ENCODE measurements around the gene ZBTB45. TPM values are rescaled to one million over a fixed set of nuclear protein-coding genes. Genes with fewer than 3 reads are reported as not detected.

The ZBTB45 gene
- total and polyA plus RNA-seq, 9 of the 15 experiments (the other 6 are each of a cell fraction or from before 2014, with no cell fraction given), result 0.08 to 16.1 (median 1.8) TPM

- no peak for TF ChIP-seq ZNF277 (CRISPR knock-in tag; IDR thresholded peaks at IDR 0.05; ENCODE audit: borderline replicate concordance)
- peak; percentile 96 for TF ChIP-seq TAF9B (IDR thresholded peaks at IDR 0.05; ENCODE audit: partially characterized antibody)
- no peak for TF ChIP-seq SNRNP70 (optimal IDR thresholded peaks at IDR 0.05; ENCODE audit: low read depth, low read length)
- peak; percentile 93 for TF ChIP-seq CXXC5 (CRISPR knock-in tag; IDR thresholded peaks at IDR 0.05)
- peak in 1 of 2 experiments; percentile 98; a peak in 2 of 4 replicates for TF ChIP-seq BCLAF1 (IDR thresholded peaks at IDR 0.05; ENCODE audit: borderline replicate concordance in 1 of 2, control insufficient read depth in 1 of 2, low read depth in 2 of 2, low read length in 1 of 2)
- TF ChIP-seq ATF2 (CRISPR knock-in tag; IDR thresholded peaks at IDR 0.05), result no peak
- TF ChIP-seq TRIM24 (IDR thresholded peaks at IDR 0.05), result peak; percentile 36 to 100; a peak in 3 of 4 replicates
- no peak for TF ChIP-seq BRF1 (IDR thresholded peaks at IDR 0.05; ENCODE audit: borderline replicate concordance, extremely low read depth, insufficient read length)
- TF ChIP-seq TSC22D4 (tag; IDR thresholded peaks at IDR 0.05), result no peak
- no peak; the same call in 1 of the 2 replicates for TF ChIP-seq KLF16 (IDR thresholded peaks at IDR 0.05)
- TF ChIP-seq ZNF583 (CRISPR knock-in tag; IDR thresholded peaks at IDR 0.05), result peak; percentile 79; the same call in 1 of the 2 replicates
- no peak for TF ChIP-seq NR1H2 (CRISPR knock-in tag; IDR thresholded peaks at IDR 0.05)
- peak; percentile 99 for TF ChIP-seq NCOA1 (IDR thresholded peaks at IDR 0.05; ENCODE audit: low read depth)
- peak; percentile 76; the same call in 1 of the 2 replicates for TF ChIP-seq PHF21A (IDR thresholded peaks at IDR 0.05; ENCODE audit: borderline replicate concordance, low read depth)
- no peak for TF ChIP-seq HOXB6 (CRISPR knock-in tag; IDR thresholded peaks at IDR 0.05; ENCODE audit: borderline replicate concordance)
- TF ChIP-seq ZNF79 (CRISPR knock-in tag; IDR thresholded peaks at IDR 0.05; ENCODE audit: low read depth), result no peak
- 0 out of 2 replicates have a peak, but pooled peaks have one; percentile 31 for TF ChIP-seq ZNF282 (CRISPR knock-in tag; IDR thresholded peaks at IDR 0.05)
- TF ChIP-seq TOE1 (IDR thresholded peaks at IDR 0.05; ENCODE audit: borderline replicate concordance), result peak; percentile 88
- no peak for TF ChIP-seq TOE1 (CRISPR knock-in tag; IDR thresholded peaks at IDR 0.05; ENCODE audit: borderline replicate concordance, low read depth)
- TF ChIP-seq ZNF584 (CRISPR knock-in tag; IDR thresholded peaks at IDR 0.05; ENCODE audit: low read depth), result 0 out of 2 replicates have a peak, but pooled peaks have one; percentile 59
- peak; percentile 57 for TF ChIP-seq NUFIP1 (IDR thresholded peaks at IDR 0.05; ENCODE audit: partially characterized antibody)
Observed at GRCh38 chr19:58519355-58520256, at the start of gene ZBTB45 (continued).

Data from K562 (cell line).